Heart right ventricle (tissue), 16 donors: Measurements from ENCODE around the gene SLC25A21. TPM values are rescaled to one million over a fixed set of nuclear protein-coding genes. Genes with fewer than 3 reads are reported as not detected.

Experiments
- ATAC-seq, 8 donors: fragments of 200-7000 bp; cut with Tn5 transposase; one replicate each; pipeline ENCODE4 v1.9.1; 2020; ENCODE audit warnings: mild to moderate bottlenecking in 8 of 8, moderate library complexity in 8 of 8, moderate number of reproducible peaks in 1 of 8
- DNase-seq, 2 donors: peaks; one replicate each; pipeline ENCODE4 v3.0.0-alpha.2; 2020
- H3K27ac ChIP-seq, 10 donors: fragments of 200-600 bp; sonication (generic) in 2 of 10; one replicate each; pipeline versions ENCODE4 v1.5.0 to v1.8.0; 2020 to 2022; ENCODE audit warnings: mild to moderate bottlenecking in 3 of 10
- H3K27me3 ChIP-seq, 7 donors: fragments of 200-600 bp; one replicate each; pipeline ENCODE4 v1.8.0; 2021 to 2022; ENCODE audit warnings: mild to moderate bottlenecking in 2 of 7
- H3K36me3 ChIP-seq, 9 donors: fragments of 200-600 bp; sonication (generic) in 1 of 9; one replicate each; pipeline versions ENCODE4 v1.5.0 to v1.8.0; 2020 to 2022; ENCODE audit warnings: mild to moderate bottlenecking in 2 of 9
- H3K4me1 ChIP-seq, 9 donors: fragments of 200-600 bp; sonication (generic) in 1 of 9; one replicate each; pipeline versions ENCODE4 v1.5.0 to v1.8.0; 2020 to 2022; ENCODE audit warnings: mild to moderate bottlenecking in 4 of 9
- H3K4me3 ChIP-seq, 10 donors: fragments of 200-600 bp; sonication (generic) in 2 of 10; one replicate each; pipeline versions ENCODE4 v1.5.0 to v1.8.0; 2020 to 2022; ENCODE audit warnings: mild to moderate bottlenecking in 7 of 10, moderate library complexity in 2 of 10
- H3K9me3 ChIP-seq, 11 donors: fragments of 200-600 bp in 10 of 11; sonication (generic) in 2 of 11; one replicate each; pipeline versions ENCODE4 v1.5.0 to v1.8.0; 2013 to 2022; ENCODE audit warnings: mild to moderate bottlenecking in 2 of 11, control low read depth in 1 of 11, moderate library complexity in 1 of 11
- CTCF ChIP-seq, 9 donors: fragments of 200-600 bp; sonication (generic) in 2 of 9; IDR thresholded peaks; one replicate each; pipeline versions ENCODE4 v1.5.0 to v1.8.0; 2021 to 2022; ENCODE audit warnings: antibody characterized with exemption in 9 of 9, mild to moderate bottlenecking in 5 of 9, moderate library complexity in 1 of 9
- WGBS, 2 donors: extraction: QIAGEN DNeasy Blood & Tissue Kit; methylation state at CpG; one replicate each; pipeline ENCODE4 v1.1.7; 2013; ENCODE audit warnings: inconsistent platforms in 1 of 2; 5-methylcytosine and 5-hydroxymethylcytosine counted together
- intact Hi-C, 10 donors: fragments of 100-400 bp; cut with DNase I; formaldehyde crosslinking; loops; one replicate each; pipeline versions ENCODE4 v1.11.1 to v1.14.2; 2022
- polyA plus RNA-seq, 2 donors: library from polyadenylated mRNA; stranded (reverse); fragments of 200-250 nt; gene quantifications; one replicate each; pipeline ENCODE4 v1.2.3, GENCODE V29; 2013
- total RNA-seq, 10 donors: library from RNA; stranded (reverse); fragmentation: NEBNext Ultra II Directional in 3 of 10; extraction: Animal tissue kit (Norgen Biotek cat#: 25700) in 3 of 10; gene quantifications; one replicate each; pipeline versions ENCODE4 v1.2.1 to v1.2.4, GENCODE V29; 2021 to 2023
- donor health status: Arrhythmogenic right ventricular cardiomyopathy.
- donor health status: ischemic (EF 13 %, LVEDD 7.1; RV severe dilation, severe dysfunction).
- donor health status: healthy with polysubstance abuse.
- donor health status: DM: no; HTN: yes; CAD: no.
- donor health status: DM: no; HTN: no; CAD: no.
- donor health status: ischemic (EF 25% LVEDD 6.9; RV normal size, moderate dysfunction).
- donor health status: ischemic (EF 25% LVEDD 5.7; RV mildly dilated, moderate dysfunction).
- donor health status: healthy.
- donor health status: DM: yes; HTN: yes; CAD: no.
- donor health status: Ischemic cardiomyopathy.
- donor health status: ischemic (EF 35%, LVEDD 5.7; RV mildly dilated, moderate dysfunction).
- donor health status: nonischemic (EF 11% LVEDD 7.7; RV severe dilation, severe dysfunction).
- donor health status: DM: yes; HTN: yes; CAD: no.
- donor health status: PGD.
- donor health status: ischemic (EF 29% LVEDD 5.4; RV normal size, mild dysfunction).
- donor health status: nonischemic (EF 23%, LVEDD 6.1; RV moderate dilation, normal function).

SLC25A21 gene
- total and polyA plus RNA-seq, 12 donors, result 0.08 to 1.3 (median 0.34) TPM

- Histone ChIP-seq H3K27ac (no peak overlapping the region), H3K9me3 (no peaks in the 10 kb centered on the region), H3K36me3 (no peaks in the 10 kb centered on the region), H3K4me1 (no peaks in the 10 kb centered on the region), H3K4me3 (no peak overlapping the region), H3K27me3 (peaks cover 0 to 6% (median 0%) of the 10 kb centered on the region in 7 donors)
- intact Hi-C loops, result no loop called here
- 57 to 76% methylated on average over 1 of the region's 1 CpG for WGBS, 2 donors
- TF ChIP-seq CTCF (IDR thresholded peaks at IDR 0.05), result no peak
- DNase-seq (no peak), ATAC-seq (no peak)
These were observed 257.3 kb downstream of the SLC25A21 start for GRCh38 chr14:36915081-36915480.

- DNase-seq (no peak), ATAC-seq (no peak)
- Histone ChIP-seq H3K4me3 (no peak overlapping the region), H3K36me3 (no peaks in the 10 kb centered on the region), H3K9me3 (no peaks in the 10 kb centered on the region), H3K27ac (no peak overlapping the region), H3K4me1 (no peaks in the 10 kb centered on the region), H3K27me3 (peaks cover 0 to 6% (median 0%) of the 10 kb centered on the region in 7 donors)
- 73 to 77% methylated on average over 3 of the region's 3 CpGs for WGBS, 2 donors
- intact Hi-C loops, result no loop called here
- no peak for TF ChIP-seq CTCF (IDR thresholded peaks at IDR 0.05)
These were observed 261.8 kb downstream of the SLC25A21 start for GRCh38 chr14:36910578-36910977.

- Histone ChIP-seq H3K27ac (no peak overlapping the region), H3K36me3 (no peaks in the 10 kb centered on the region), H3K27me3 (no peaks in the 10 kb centered on the region), H3K9me3 (no peaks in the 10 kb centered on the region), H3K4me3 (no peak overlapping the region), H3K4me1 (no peaks in the 10 kb centered on the region)
- TF ChIP-seq CTCF (IDR thresholded peaks at IDR 0.05), result no peak
- DNase-seq, result no peak
- intact Hi-C loops, result no loop called here
- no peak for ATAC-seq
- 60 to 61% methylated on average over 5 of the region's 5 CpGs for WGBS, 2 donors
These were observed 267.0 kb downstream of the SLC25A21 start for GRCh38 chr14:36905272-36905888.

- no peak for TF ChIP-seq CTCF (IDR thresholded peaks at IDR 0.05)
- H3K4me1 ChIP-seq, result no peaks in the 10 kb centered on the region
- intact Hi-C loops, result no loop called here
- H3K27me3 ChIP-seq, result no peaks in the 10 kb centered on the region
- peaks cover 0 to 13% (median 0%) of the 10 kb centered on the region in 11 donors for H3K9me3 ChIP-seq
- no peak overlapping the region for H3K27ac ChIP-seq
- no peak overlapping the region for H3K4me3 ChIP-seq
- ATAC-seq, result no peak
- DNase-seq, result no peak
- no peaks in the 10 kb centered on the region for H3K36me3 ChIP-seq
These were observed 270.5 kb downstream of the SLC25A21 start for GRCh38 chr14:36901861-36902260.
